HepG2 (cell line): ENCODE results near the gene SYMPK. TPM values are rescaled to one million over a fixed set of nuclear protein-coding genes. Genes with fewer than 3 reads are reported as not detected.

ENCODE experiments used
- AGO1 ChIP-seq: fragments of 200-400 bp; formaldehyde crosslinking; IDR thresholded peaks from 2 replicates; pipeline ENCODE4 v1.6.1; 2017; ENCODE audit warnings: mild to moderate bottlenecking, low read depth, low read length, moderate library complexity; ENCODE audit not compliant: poor library complexity, severe bottlenecking
- ATF6 ChIP-seq: sonication (generic); formaldehyde crosslinking; conservative IDR thresholded peaks from 2 replicates; pipeline ENCODE4 v1.4.0; 2020; ENCODE audit warnings: missing genetic modification reagents
- ATF7-NPFF ChIP-seq: sonication (generic); formaldehyde crosslinking; IDR thresholded peaks from 2 replicates; pipeline ENCODE4 v1.8.1; 2023; ENCODE audit warnings: mild to moderate bottlenecking, low read depth, missing genetic modification reagents, moderate library complexity
- CBX1 ChIP-seq: IDR thresholded peaks from one replicate; pipeline ENCODE4 v1.6.1; 2016; ENCODE audit warnings: antibody characterized with exemption, low read depth
- CHD4 ChIP-seq: fragments of 200-600 bp; sonication (generic); IDR thresholded peaks from 2 replicates; pipeline ENCODE4 v1.7.0; 2017; ENCODE audit warnings: mild to moderate bottlenecking, low read length, borderline replicate concordance
- DBP ChIP-seq: sonication (generic); formaldehyde crosslinking; IDR thresholded peaks from 2 replicates; pipeline ENCODE4 v1.4.0; 2020; ENCODE audit warnings: missing genetic modification reagents; ENCODE audit errors: not compliant biosample characterization
- HMGA1 ChIP-seq: sonication (generic); formaldehyde crosslinking; conservative IDR thresholded peaks from 2 replicates; pipeline ENCODE4 v1.4.0; 2020; ENCODE audit warnings: missing genetic modification reagents
- IRF2 ChIP-seq: IDR thresholded peaks from 2 replicates; pipeline ENCODE4 v1.6.1; 2018; ENCODE audit warnings: missing genetic modification reagents, missing compliant biosample characterization
- NONO ChIP-seq, 2 experiments: fragments of 450-650 bp in 1 of 2; sonication (generic) in 1 of 2; formaldehyde crosslinking in 1 of 2; IDR thresholded peaks in 1 of 2; conservative IDR thresholded peaks in 1 of 2; 2 replicates each; pipeline versions ENCODE4 v1.6.1 to v1.8.0; 2017 to 2022; ENCODE audit warnings: mild to moderate bottlenecking in 1 of 2, missing genetic modification reagents in 1 of 2, moderate library complexity in 1 of 2
- POGZ ChIP-seq: sonication (generic); formaldehyde crosslinking; IDR thresholded peaks from 2 replicates; pipeline ENCODE4 v1.4.0; 2020; ENCODE audit warnings: mild to moderate bottlenecking, missing genetic modification reagents
- RAD21 ChIP-seq: fragments of 450-650 bp; formaldehyde crosslinking; IDR thresholded peaks from 2 replicates; pipeline ENCODE4 v1.5.0; 2020; ENCODE audit warnings: mild to moderate bottlenecking
- RXRB ChIP-seq: IDR thresholded peaks from 2 replicates; pipeline ENCODE4 v1.6.1; 2016; ENCODE audit warnings: borderline replicate concordance, missing genetic modification reagents, missing compliant biosample characterization
- SNAPC2 ChIP-seq: sonication (generic); formaldehyde crosslinking; IDR thresholded peaks from 2 replicates; pipeline ENCODE4 v1.8.1; 2022; ENCODE audit warnings: mild to moderate bottlenecking, missing genetic modification reagents
- SRSF1 ChIP-seq: fragments of 200-400 bp; formaldehyde crosslinking; optimal IDR thresholded peaks from 2 replicates; pipeline ENCODE3; 2017; ENCODE audit warnings: mild to moderate bottlenecking, low read depth, low read length, moderate library complexity
- ZFP36L1 ChIP-seq: sonication (generic); formaldehyde crosslinking; IDR thresholded peaks from 2 replicates; pipeline ENCODE4 v1.8.0; 2022; ENCODE audit warnings: mild to moderate bottlenecking, missing genetic modification reagents, moderate library complexity
- ZNF18 ChIP-seq: sonication (generic); formaldehyde crosslinking; IDR thresholded peaks from 2 replicates; pipeline ENCODE4 v1.8.0; 2022; ENCODE audit warnings: mild to moderate bottlenecking, missing genetic modification reagents; ENCODE audit not compliant: insufficient replicate concordance
- ZNF234 ChIP-seq: sonication (generic); formaldehyde crosslinking; conservative IDR thresholded peaks from 2 replicates; pipeline ENCODE4 v1.5.1; 2020; ENCODE audit warnings: mild to moderate bottlenecking, missing genetic modification reagents
- ZNF3 ChIP-seq: IDR thresholded peaks from 2 replicates; pipeline ENCODE4 v1.7.0; 2017; ENCODE audit warnings: inconsistent platforms
- ZNF432 ChIP-seq: sonication (generic); formaldehyde crosslinking; IDR thresholded peaks from 2 replicates; pipeline ENCODE4 v1.5.0; 2020; ENCODE audit warnings: missing genetic modification reagents, mild to moderate bottlenecking, borderline replicate concordance
- ZNF549 ChIP-seq: sonication (generic); formaldehyde crosslinking; IDR thresholded peaks from 2 replicates; pipeline ENCODE4 v1.5.0; 2020; ENCODE audit warnings: missing genetic modification reagents
- ZNF792 ChIP-seq: IDR thresholded peaks from 2 replicates; pipeline ENCODE4 v1.6.1; 2016
- polyA plus RNA-seq, 8 experiments: library from polyadenylated mRNA; depleted of rRNA in 3 of 8; stranded (reverse) in 7 of 8; unstranded in 1 of 8; fragments of >200 nt; fragmentation: Illumina TruSeq in 4 of 8; extraction: Trizol in 4 of 8; gene quantifications; 2 replicates each; pipeline versions ENCODE4 v1.2.1 to v1.2.3, GENCODE V29; 2011 to 2016; ENCODE audit warnings: low read depth in 4 of 8, missing spikeins in 1 of 8, mixed read lengths in 1 of 8; ENCODE audit not compliant: insufficient read depth in 1 of 8
- total RNA-seq, 5 experiments: library from RNA; depleted of rRNA; stranded (reverse); fragments of >200 nt; fragmentation: Illumina TruSeq; extraction: Trizol; gene quantifications; 2 replicates each; pipeline ENCODE4 v1.2.3, GENCODE V29; 2016; ENCODE audit warnings: low read depth in 1 of 5
- TF ChIP-seq, protein P1 (sequence below): IDR thresholded peaks from 2 replicates; pipeline ENCODE4 v1.6.1; 2016; ENCODE audit warnings: missing compliant biosample characterization, missing genetic modification reagents, borderline replicate concordance

The SYMPK gene
- total and polyA plus RNA-seq, 2 of the 13 experiments (the other 11 are each of a cell fraction or from before 2014, with no cell fraction given), result 21.9 to 55.7 TPM

DNA sequence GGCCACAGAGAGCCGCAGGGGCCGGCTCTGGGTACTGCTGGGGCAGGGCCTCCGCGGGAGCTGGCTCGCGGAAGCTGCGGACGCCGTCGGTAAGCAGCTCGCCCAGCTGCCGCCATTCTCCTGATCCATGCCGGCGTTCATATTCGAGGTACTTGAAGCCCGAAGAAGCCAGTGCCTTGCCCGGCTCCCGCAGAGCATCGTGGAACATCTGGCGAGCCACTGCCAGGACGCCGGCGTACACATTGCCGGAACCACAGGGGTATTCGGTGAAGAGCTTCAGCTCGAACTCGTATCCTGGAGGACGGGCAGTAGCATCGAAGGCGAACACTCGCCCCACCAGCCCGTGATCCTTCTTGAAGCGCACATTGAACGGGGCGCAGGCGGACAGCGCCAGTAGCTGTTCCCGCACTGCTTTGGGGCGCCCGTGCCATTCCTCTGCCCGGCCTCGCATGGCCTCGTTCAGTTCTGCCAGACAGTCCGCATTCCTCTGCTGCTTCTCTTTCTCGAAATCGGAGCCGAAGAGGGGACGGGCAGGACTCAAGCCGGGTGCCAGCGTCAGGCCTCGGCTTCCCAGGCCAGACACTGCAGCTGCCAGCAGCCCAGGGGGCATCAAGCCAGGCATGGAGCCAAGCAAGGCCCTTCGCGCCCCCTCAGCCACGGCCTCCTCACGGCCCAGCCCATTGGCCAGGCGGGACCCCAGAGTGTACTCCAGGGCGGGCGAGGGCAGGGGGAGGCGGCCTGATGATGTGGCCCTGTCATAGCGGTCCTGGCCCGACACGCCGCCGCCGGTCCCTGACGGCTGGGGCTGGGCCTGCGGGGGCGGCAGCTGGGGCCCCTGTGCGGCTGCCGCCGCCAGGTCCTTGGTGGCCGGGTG lies 22.0 kb upstream of the SYMPK start (continued):
- no peak for TF ChIP-seq ZNF18 (CRISPR knock-in tag)
- TF ChIP-seq SNAPC2, result no peak
- TF ChIP-seq ATF7-NPFF (CRISPR knock-in tag), result no peak; the same call in 1 of the 2 replicates
- peak; percentile 26; the same call in 1 of the 2 replicates for TF ChIP-seq IRF2 (CRISPR knock-in tag)
- no peak for TF ChIP-seq DBP
- no peak for TF ChIP-seq RXRB (CRISPR knock-in tag)
- no peak for TF ChIP-seq ZFP36L1 (CRISPR knock-in tag)
- TF ChIP-seq, protein P1, sequence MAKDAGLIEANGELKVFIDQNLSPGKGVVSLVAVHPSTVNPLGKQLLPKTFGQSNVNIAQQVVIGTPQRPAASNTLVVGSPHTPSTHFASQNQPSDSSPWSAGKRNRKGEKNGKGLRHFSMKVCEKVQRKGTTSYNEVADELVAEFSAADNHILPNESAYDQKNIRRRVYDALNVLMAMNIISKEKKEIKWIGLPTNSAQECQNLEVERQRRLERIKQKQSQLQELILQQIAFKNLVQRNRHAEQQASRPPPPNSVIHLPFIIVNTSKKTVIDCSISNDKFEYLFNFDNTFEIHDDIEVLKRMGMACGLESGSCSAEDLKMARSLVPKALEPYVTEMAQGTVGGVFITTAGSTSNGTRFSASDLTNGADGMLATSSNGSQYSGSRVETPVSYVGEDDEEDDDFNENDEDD (CRISPR knock-in tag), result no peak
- no peak for TF ChIP-seq ZNF792 (CRISPR knock-in tag)
- no peak for TF ChIP-seq ZNF3 (CRISPR knock-in tag)
- no peak for TF ChIP-seq ZNF549 (CRISPR knock-in tag)
- no peak for TF ChIP-seq POGZ (CRISPR knock-in tag)
- TF ChIP-seq ZNF234 (CRISPR knock-in tag), result no peak
- 0 out of 2 replicates have a peak, but pooled peaks have one; percentile 7 for TF ChIP-seq RAD21 (CRISPR knock-in tag)
- TF ChIP-seq AGO1, result peak; percentile 55
- no peak for TF ChIP-seq SRSF1
- no peak for TF ChIP-seq NONO (IDR thresholded peaks at IDR 0.05)
- TF ChIP-seq NONO (CRISPR knock-in tag; conservative IDR thresholded peaks at IDR 0.05), result peak; percentile 35
- TF ChIP-seq ZNF432 (CRISPR knock-in tag), result no peak
- no peak for TF ChIP-seq HMGA1 (CRISPR knock-in tag)
- TF ChIP-seq CHD4, result no peak
- no peak for TF ChIP-seq CBX1
- no peak for TF ChIP-seq ATF6 (CRISPR knock-in tag)
